GM18508 (cell line): Measurements from ENCODE around the gene G6PC2.
"Not testable (repeated sequence)": the region's sequence is repeated elsewhere in the genome, so short reads cannot be mapped to it uniquely, and the experiment has no call there.

Experiments used
- ATAC-seq: cut with Tn5 transposase; IDR thresholded peaks from one replicate; pipeline ENCODE4 v1.9.1; 2021; ENCODE audit warnings: moderate number of reproducible peaks; ENCODE audit not compliant: insufficient read depth, unreplicated experiment

Gene G6PC2, protein sequence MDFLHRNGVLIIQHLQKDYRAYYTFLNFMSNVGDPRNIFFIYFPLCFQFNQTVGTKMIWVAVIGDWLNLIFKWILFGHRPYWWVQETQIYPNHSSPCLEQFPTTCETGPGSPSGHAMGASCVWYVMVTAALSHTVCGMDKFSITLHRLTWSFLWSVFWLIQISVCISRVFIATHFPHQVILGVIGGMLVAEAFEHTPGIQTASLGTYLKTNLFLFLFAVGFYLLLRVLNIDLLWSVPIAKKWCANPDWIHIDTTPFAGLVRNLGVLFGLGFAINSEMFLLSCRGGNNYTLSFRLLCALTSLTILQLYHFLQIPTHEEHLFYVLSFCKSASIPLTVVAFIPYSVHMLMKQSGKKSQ

DNA sequence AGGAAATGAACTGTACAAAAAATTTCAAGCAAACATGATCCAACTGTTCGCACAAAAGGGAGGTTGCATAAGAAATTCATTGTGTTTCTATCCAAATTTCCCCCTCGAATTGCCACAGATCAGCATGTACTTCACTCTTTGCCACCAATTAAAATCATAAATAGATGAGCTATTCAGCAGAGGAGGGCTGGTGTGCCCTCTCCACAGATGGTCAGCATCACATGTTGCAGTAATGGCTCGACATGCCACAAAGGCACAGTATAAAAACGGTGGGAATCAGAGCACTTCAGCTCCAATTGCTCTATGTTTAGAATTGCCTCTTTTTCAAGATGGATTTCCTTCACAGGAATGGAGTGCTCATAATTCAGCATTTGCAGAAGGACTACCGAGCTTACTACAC, at the start of gene G6PC2:
Gene G6PC2 (plus strand): TSS at position 289 of the 400 bp plus-strand sequence. CDS start 41 bp downstream, at position 330.
- ATAC-seq = no peak

DNA sequence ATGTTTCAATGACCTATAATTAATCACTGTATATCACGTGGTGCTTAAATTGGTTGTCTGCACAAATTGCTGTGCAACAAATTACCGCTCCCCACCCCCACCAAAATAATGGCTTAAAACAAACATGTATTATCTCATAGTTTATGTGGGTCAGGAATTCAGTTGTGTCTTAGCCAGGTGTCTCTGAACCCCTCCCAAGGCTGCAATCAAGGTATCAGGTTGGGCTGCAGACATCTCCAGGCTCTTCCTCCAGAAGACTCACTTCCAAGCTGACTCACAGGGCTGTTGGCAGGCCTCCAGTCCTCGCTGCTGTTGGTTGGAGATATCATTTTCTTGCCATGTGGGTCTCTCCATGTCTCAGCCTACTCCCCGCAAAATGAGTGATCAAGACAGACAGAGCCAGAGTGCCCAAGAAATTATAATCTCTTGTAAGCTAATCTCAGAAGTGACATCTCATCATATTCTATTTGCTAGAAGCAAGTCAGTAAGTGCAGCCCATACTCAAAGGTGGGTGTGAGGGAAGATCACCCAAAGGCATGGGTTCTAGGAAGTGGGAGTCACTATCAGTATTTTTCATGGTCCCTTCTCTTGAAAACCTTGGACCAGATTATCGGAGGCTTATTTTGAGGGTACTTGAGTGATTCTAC, 49.3 kb upstream of the G6PC2 start:
- ATAC-seq = no peak

DNA sequence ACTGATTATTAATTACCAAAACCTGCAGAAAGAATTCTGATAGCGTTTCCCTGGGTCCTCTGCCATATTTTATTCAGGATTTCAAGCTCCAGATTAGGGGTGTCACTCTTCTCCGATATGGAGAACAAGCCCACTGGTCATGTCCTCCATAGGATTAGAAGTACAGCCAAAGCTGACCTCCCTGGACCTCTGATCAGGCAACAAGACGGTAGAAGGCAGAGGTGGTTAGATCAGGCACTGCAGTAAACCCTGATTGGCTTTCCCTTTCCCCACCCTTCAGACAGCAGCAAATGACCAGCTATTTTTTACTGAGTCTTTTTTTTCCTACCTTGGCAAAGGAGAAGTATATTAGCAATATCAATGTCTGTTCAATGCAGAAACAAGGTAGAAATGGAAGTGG, 48.6 kb upstream of the G6PC2 start:
- no peak for ATAC-seq

DNA sequence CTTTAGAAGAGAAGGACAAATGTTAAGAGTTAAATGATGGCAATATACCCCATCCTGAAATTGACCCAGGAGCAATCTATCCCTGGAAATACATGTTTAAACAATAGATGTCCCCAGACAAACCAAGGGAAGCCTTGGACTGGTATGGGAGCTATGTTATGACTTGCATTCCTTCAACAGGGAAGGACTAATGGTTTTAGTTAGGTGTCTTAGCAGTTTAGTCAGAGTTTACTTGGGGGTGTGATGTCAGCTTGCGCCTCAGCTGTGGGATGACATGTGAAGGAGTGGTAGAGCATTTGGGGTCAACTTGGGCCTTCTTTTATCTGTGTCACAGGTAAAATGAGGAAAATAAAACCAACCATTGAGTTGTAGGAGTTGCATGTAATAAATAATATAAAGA, 47.6 kb upstream of the G6PC2 start:
- ATAC-seq = no peak

DNA sequence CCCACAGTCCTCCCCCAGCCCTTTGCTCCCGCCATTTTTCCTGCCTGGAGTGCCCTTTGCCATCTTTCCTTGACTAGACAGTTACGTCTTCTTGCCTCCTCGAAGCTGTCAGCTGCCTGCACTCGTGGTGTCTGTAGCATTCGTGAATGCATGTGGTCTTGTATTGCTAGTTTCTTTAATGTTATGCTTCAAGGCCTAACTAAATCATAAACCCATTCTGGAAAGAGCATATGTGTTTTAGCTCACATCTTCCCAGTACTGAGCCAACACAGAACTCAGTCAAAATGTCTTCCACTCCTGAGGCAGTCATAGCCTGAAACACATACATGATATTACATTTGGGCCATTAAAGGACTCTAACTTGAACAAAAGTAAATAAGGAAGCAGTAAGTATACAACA, 46.4 kb upstream of the G6PC2 start:
- no peak for ATAC-seq

DNA sequence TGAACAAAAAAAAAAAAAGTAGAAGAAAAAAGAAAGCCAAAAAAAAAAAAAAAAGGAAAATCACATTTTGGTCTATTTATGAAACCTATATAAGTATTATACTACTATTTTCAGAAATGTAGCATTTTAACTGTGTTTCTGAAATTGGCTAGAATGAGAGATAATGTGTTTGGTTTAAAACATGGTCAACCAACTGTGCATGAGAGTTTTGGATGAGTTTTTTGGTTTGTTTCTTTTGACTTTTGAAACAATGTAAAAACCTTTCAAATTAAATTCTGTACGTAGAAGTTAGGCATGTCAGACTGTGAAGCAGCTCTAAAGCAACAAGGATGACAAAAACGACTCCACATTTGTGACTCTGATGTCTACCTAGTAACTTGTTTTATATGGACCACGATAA, 45.5 kb upstream of the G6PC2 start:
- no peak for ATAC-seq

DNA sequence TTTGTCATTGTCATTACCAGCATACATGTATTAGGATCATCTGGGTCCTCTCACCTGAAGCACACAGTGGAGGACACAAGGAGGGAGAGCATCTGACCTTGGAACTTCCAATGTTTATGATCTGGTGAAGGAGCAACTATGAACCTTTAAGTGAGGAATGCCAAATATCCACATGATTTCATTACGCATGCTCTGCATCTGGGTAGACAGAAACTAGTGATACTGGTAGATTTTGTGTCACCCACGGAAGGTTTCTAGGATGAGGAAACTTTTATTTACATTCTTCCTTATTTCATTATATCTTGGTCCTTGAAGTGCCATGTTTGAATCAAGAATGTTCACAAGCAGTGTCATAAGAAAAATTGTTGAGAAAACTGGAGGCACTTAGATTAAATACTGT, 42.9 kb upstream of the G6PC2 start:
- ATAC-seq = no peak

DNA sequence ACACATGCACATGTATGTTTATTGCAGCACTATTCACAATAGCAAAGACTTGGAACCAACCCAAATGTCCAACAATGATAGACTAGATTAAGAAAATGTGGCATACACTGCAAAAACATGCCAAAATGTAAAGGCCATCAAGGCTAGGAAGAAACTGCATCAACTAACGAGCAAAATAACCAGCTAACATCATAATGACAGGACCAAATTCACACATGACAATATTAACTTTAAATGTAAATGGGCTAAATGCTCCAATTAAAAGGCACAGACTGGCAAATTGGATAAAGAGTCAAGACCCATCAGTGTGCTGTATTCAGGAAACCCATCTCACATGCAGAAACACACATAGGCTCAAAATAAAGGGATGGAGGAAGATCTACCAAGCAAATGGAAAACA, 33.9 kb upstream of the G6PC2 start:
- ATAC-seq = not testable (repeated sequence)

DNA sequence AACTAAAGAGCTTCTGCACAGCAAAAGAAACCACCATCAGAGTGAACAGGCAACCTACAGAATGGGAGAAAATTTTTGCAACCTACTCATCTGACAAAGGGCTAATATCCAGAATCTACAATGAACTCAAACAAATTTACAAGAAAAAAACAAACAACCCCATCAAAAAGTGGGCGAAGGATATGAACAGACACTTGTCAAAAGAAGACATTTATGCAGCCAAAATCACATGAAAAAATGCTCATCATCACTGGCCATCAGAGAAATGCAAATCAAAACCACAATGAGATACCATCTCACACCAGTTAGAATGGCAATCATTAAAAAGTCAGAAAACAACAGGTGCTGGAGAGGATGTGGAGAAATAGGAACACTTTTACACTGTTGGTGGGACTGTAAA, 30.7 kb upstream of the G6PC2 start:
- not testable (repeated sequence) for ATAC-seq

DNA sequence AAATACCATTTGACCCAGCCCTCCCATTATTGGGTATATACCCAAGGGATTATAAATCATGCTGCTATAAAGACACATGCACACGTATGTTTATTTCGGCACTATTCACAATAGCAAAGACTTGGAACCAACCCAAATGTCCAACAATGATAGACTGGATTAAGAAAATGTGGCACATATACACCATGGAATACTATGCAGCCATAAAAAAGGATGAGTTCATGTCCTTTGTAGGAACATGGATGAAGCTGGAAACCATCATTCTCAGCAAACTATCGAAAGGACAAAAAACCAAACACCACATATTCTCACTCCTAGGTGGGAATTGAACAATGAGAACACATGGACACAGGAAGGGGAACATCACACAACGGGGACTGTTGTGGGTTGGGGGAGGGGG, 30.3 kb upstream of the G6PC2 start:
- ATAC-seq = not testable (repeated sequence)

DNA sequence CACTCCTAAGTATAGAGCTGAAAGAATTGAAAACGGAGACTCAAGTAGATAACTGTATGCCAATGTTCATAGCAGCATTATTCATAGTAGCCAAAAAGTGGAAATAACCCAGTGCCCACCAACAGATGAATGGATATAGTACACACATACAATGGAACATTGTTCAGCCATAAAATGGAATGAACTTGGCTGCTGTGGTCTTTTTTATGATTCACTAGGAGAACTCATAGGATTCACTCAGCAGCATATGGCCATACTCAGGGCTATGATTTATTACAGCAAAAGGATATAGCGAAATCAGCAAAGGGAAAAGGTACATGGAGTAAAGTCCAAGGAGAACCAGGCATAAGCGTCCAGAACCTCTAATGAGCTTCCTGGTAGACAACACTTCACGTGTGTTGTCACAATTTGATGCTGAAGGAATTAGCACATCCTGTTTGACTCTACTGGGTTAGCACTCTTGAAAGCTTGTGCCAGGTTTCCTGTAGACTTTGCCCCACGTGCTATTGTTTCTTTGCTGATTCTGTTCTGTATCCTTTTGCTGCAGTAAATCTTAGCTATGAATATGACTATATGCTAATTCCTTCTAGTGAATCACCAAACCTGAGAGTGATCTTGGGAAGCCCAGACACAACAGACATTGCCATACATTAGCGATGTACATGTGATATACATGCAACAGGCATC, 26.6 kb upstream of the G6PC2 start:
- no peak for ATAC-seq

DNA sequence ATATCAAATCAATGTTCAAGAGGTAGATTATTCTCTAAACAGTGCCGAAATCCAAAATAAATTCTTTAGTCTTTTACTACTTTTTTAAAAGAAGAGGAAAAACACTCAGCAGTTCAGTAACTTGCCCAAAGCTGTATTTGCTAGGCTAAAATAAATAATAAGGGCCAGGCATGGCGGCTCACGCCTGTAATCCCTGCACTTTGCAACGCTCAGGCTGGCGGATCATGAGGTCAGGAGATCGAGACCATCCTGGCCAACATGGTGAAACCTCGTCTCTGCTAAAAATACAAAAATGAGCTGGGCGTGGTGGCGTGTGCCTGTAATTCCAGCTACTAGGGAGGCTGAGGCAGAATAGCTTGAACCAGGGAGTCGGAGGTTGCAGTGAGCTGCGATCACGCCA, 18.9 kb upstream of the G6PC2 start:
- not testable (repeated sequence) for ATAC-seq

DNA sequence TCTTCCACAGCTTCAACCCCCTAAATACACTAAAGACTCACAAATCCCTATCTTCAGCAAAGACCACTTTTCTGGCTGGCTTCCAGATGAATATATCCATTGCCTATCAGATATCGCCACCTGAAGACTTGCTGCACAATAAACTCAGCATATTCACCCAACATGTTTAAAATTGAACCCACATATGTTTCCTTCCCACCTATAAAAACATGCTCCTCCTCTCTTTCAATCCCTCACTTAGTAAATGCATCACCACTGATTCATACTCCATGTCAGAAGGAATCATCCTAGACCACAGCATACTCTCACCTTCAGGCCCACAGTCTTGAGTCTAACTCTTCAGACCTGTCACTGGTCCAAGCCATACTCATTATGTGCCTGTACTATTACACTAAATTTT, 16.1 kb upstream of the G6PC2 start:
- ATAC-seq = no peak

DNA sequence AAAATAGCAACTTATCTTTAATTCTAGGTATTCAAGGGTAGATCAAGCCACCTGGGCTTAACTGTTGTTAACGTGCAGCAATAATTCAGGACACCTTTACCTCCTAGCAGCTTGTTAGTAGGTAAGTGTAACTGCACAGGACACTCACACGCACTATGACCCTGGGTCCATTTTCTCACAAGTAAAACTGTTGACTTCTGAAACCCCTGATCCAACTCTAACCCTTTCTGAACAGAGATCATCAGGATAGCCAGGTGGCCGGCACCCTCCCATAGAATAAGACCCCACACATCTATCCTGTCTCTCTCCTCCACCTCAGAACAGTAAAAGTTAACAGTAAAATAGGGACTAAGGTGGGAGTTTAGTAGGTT, 11.5 kb upstream of the G6PC2 start:
- ATAC-seq = no peak

DNA sequence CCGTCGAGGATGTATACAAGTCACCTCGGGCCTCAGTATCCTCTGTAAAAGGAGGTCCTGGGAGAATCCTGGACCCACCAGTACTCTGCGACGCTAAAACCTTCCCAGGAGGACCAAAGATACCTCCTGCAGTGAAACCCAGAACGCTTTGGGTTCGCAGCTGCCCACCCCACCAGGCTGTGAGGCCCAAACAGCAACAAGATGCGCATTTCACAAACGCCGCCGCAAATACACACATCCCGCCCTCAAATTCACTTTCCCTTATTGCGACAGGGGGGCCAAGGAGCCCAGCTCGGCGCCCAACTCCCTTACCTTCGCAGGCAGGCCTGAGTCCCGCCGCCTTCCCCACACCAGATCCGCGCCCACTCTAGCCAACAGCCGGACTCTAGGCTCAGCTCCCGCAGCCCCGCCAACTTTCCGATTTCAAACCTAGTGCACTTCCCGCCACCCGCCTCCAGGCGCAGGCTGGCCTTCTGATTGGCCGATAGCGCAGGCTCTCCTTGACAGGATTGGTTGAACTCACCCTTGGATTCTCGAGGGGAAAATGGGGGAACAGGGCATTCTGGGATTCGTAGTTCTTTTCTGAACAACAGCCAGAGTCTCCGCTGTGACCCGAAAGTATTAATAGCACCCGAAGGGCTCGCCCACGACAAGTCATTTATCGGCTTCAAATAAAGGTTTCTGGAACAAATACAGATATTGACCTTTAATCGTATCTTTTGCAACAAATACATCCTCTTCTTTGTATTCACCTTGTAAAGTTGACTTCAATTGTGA, 10.9 kb upstream of the G6PC2 start, which contains the start of gene SPC25:
Gene SPC25 (minus strand): TSS at position 425 of the 777 bp plus-strand sequence. CDS start 911 bp downstream, outside the sequence.
- peak; percentile 99 for ATAC-seq

DNA sequence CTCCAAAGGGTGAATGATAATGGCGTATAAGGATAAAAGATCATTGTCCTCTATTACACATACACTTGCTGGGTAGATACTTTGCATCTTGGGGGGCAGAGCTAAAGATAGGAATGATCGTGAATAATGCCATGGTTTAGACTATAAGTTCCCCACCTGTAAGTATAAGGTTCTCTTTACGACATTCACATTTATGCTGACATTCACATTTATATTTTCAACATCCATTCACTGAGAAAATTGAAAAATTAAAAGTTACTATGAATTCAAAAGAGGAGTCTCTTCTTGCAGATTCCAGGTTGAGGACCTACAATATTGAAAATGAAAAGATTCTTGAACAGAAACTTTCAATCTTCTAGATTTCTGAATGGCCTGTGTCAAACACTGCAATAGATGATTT, 8.8 kb upstream of the G6PC2 start:
- no peak for ATAC-seq

DNA sequence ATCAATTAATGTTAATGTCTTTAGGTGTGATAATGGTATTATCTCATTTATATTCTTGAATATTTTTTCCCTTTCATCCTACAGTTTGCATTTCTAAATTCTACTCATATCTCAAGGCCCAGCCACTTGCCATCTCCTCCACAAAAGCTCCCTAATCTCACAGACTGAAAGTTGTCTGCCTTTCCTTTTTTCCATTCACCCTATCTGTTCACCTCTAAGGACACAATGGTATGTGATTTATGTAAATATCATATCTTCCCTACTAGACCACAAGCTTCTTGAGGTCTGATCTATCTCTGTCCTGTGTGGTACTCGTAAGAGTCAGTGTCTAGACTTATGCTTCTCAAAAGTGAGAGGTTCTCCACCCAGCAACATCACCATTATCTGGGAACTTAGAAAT, 7.0 kb upstream of the G6PC2 start:
- no peak for ATAC-seq

DNA sequence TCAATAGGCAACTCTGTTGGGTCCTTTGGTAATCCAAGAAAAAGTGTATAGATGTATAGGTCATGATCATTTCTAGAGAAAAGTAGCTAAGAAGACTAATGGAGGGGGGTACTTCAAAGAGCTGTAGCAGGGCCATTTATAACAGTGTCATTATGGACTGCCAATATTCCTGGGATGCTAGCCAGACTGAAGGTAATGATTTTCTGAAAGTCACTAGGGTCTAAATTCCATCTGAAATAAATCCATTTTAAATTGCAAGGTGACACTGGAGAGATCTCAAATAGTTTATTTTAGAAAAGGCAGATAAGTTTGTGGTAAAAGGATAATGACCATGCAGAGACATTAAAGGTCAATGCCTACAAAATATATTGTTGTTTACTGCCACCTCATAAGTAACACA, 6.4 kb upstream of the G6PC2 start:
- no peak for ATAC-seq

DNA sequence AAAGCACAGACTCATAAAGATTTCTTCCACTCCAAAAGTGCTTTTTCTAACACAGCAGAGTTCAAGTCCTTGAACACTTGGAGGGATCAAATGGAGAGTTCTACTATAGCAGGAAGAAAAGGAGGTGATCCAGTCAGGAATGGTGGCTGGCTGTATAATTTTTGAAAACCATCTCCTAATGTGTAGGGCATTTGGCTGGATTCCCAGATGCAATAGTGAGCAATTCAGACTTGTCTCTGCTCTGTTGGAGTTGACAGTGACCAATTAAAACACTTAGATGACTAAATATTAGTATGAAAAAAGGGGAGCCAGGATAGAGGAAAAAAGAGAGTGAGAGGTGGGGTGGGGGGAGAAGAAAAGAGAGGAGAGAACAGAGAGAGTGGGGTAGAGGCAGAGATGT, 5.3 kb upstream of the G6PC2 start:
- no peak for ATAC-seq

DNA sequence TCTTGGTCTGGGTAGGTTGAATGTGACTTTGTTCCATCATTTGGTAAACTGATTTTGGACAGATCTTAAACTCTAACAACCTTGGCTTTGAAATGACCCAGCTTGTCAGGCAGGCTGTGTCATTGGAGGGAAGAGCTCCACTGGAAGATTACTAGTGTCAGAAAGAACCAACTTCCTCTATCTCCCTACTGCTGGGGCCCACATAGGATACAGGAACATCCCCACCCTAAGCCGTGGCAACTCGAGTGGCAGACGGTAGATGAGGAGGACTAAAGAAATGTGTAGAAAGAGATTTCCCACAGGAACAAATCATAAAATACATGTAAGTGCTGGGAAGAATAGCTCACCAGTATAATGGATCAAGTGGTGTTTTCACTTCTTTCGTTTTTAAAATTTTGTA, 4.3 kb upstream of the G6PC2 start:
- ATAC-seq = no peak

DNA sequence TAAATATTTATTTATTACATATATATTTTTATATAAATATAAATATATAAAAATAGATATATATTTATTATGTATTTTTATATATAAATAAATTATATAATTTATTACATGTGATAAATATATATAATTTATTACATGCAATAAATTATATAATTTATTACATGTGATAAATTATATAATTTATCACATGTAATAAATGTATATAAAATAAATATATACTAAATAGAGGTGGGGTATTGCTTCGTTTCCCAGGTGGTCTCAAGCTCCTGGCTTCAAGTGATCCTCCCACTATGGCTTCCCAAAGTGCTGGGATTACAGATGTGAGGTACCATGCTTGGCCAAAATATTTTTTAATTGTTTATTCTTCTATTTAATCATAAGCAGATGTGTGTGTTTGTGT, 3.6 kb upstream of the G6PC2 start:
- ATAC-seq = no peak
